Measurements from ENCODE around the gene KCNJ8. TPM values are rescaled to one million over a fixed set of nuclear protein-coding genes. Genes with fewer than 3 reads are reported as not detected.
A peak's percentile ranks its signal among the peaks of the same experiment; 100 is the strongest.

The KCNJ8 gene
- total and polyA plus RNA-seq, 12 donors: 13.8 to 128 (median 54.8) TPM

DNA sequence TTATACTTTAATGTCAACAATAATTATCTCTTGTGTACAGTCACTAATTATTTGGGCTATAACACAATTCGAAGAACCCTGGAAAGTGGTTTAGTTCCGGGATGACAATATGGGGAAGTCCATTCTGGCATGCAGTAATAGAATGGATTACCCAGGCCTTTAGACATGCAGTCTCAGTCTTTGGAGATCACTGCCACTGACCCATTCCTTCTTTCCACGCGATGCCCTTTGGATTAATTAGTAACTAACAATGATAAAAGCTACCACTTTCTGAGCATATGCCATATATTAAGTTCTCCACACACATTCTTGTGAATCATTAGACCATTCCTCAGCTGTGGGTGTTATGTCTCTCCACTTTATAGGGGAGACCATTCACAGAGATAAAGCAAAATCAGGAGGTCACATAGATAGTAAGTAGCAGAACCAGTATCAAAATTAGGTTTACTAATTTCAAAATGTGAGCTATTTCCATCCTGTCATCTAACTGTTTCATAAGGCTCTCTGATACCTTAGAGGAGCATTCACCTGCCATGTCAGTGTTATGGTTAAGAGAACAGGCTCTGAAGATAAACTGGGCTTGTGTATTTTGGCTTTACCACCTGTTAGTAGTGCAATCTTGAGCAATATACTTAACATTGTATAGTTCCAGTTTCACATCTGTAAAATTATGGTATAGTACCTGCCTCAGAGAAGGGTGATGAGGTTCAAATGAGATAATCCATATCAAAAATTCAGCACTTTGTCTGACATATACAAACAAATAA, 27.2 kb upstream of the KCNJ8 start:
- peaks cover 0 to 67% (median 7%) of the 10 kb centered on the region in 9 donors for H3K36me3 ChIP-seq
- WGBS, 2 donors: 85 to 92% methylated on average over 4 of the region's 4 CpGs

GRCh38 chr12:21800011-21800410, 25.5 kb upstream of the KCNJ8 start:
- peaks cover 0 to 1% (median 0%) of the 10 kb centered on the region in 11 donors for H3K9me3 ChIP-seq
- 59 to 61% methylated on average over 1 of the region's 1 CpG for WGBS, 2 donors
- ATAC-seq: no peak
- H3K27ac ChIP-seq: no peak overlapping the region
- no peaks in the 10 kb centered on the region for H3K27me3 ChIP-seq
- H3K4me1 ChIP-seq: peaks cover 0 to 7% (median 0%) of the 10 kb centered on the region in 9 donors
- DNase-seq: no peak
- TF ChIP-seq CTCF (IDR thresholded peaks at IDR 0.05): no peak
- peaks cover 0 to 50% (median 6%) of the 10 kb centered on the region in 9 donors for H3K36me3 ChIP-seq
- intact Hi-C loops (cut with DNase I): no loop called here
- H3K4me3 ChIP-seq: no peak overlapping the region

More for the DNA sequence above, 27.2 kb upstream of the KCNJ8 start:
- no peak overlapping the region for H3K27ac ChIP-seq
- ATAC-seq (no peak), DNase-seq (no peak)
- H3K4me1 ChIP-seq: peaks cover 0 to 7% (median 0%) of the 10 kb centered on the region in 9 donors
- H3K9me3 ChIP-seq: no peaks in the 10 kb centered on the region
- no peak for TF ChIP-seq CTCF (IDR thresholded peaks at IDR 0.05)
- no peaks in the 10 kb centered on the region for H3K27me3 ChIP-seq
- intact Hi-C loops (cut with DNase I): no loop called here
- no peak overlapping the region for H3K4me3 ChIP-seq

DNA sequence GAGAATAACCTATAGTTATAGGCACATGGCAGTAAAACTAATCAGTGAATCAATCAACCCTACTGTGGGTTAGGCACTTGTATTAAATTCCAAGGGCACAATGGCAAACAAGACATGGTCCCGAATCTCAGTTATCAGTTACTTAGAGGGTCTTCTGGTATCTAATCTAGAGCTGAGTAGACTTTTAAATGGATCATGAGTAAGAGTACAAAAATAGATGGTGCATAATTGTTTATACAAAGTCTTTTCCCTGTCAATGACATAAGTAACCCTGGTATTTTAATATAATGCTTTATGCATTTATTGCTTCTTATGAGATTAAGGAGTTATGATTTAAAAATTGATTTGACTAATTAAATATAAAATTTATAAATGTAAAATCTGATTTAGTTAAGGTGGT, 23.0 kb upstream of the KCNJ8 start:
- no peak for DNase-seq
- 36 to 37% methylated on average over 1 of the region's 1 CpG for WGBS, 2 donors
- intact Hi-C loops (cut with DNase I): no loop called here

More for the DNA sequence above, 23.0 kb upstream of the KCNJ8 start:
- H3K9me3 ChIP-seq: peaks cover 0 to 15% (median 0%) of the 10 kb centered on the region in 11 donors
- peak overlapping the region in 2 of 10 donors; percentile 4 to 36 for H3K27ac ChIP-seq
- peaks cover 0 to 7% (median 0%) of the 10 kb centered on the region in 9 donors for H3K4me1 ChIP-seq
- H3K27me3 ChIP-seq: no peaks in the 10 kb centered on the region
- no peak for TF ChIP-seq CTCF (IDR thresholded peaks at IDR 0.05)
- no peak overlapping the region for H3K4me3 ChIP-seq
- ATAC-seq: peak in 5 of 8 donors; percentile 56 to 76 (median 72)
- H3K36me3 ChIP-seq: peaks cover 0 to 29% (median 0%) of the 10 kb centered on the region in 9 donors
